Peyer's patch (tissue), 4 donors: ENCODE data around the gene MDM2. TPM values are rescaled to one million over a fixed set of nuclear protein-coding genes. Genes with fewer than 3 reads are reported as not detected.

Experiments
- DNase-seq, 3 donors: peaks; one replicate each; pipeline ENCODE4 v3.0.0-alpha.2; 2017 to 2019
- H3K27ac ChIP-seq, 4 donors: fragments of 200-600 bp; sonication (generic); one replicate each; pipeline ENCODE4 v1.5.1; 2016 to 2019
- H3K27me3 ChIP-seq, 2 donors: fragments of 200-600 bp; sonication (generic); one replicate each; pipeline ENCODE4 v1.5.1; 2019
- H3K36me3 ChIP-seq, 3 donors: fragments of 200-600 bp; sonication (generic); one replicate each; pipeline ENCODE4 v1.5.1; 2016 to 2019
- H3K4me1 ChIP-seq, 4 donors: fragments of 200-600 bp; sonication (generic); one replicate each; pipeline ENCODE4 v1.5.1; 2016 to 2019
- H3K4me3 ChIP-seq, 4 donors: fragments of 200-600 bp; sonication (generic); 1 replicate in 3 of 4; 2 replicates in 1 of 4; pipeline ENCODE4 v1.5.1; 2016 to 2019; ENCODE audit warnings: mild to moderate bottlenecking in 1 of 4
- H3K9me3 ChIP-seq, 4 donors: fragments of 200-600 bp; sonication (generic); one replicate each; pipeline ENCODE4 v1.5.1; 2016 to 2019; ENCODE audit warnings: mild to moderate bottlenecking in 1 of 4
- CTCF ChIP-seq, 6 experiments: fragments of 450-650 bp in 4 of 6; fragments of 200-600 bp in 2 of 6; sonication (generic) in 1 of 6; IDR thresholded peaks; one replicate each; pipeline ENCODE4 v1.5.1; 2017 to 2019; ENCODE audit warnings: antibody characterized with exemption in 6 of 6, mild to moderate bottlenecking in 3 of 6, moderate library complexity in 1 of 6
- POLR2A ChIP-seq, 2 donors: fragments of 450-650 bp; IDR thresholded peaks; one replicate each; pipeline ENCODE4 v1.5.1; 2017; ENCODE audit warnings: antibody characterized with exemption in 2 of 2, mild to moderate bottlenecking in 2 of 2, moderate library complexity in 2 of 2
- total RNA-seq, 4 donors: library from RNA; depleted of rRNA; stranded (reverse); fragments of >200 nt; gene quantifications; one replicate each; pipeline ENCODE4 v1.1.0, GENCODE V29; 2016

Gene MDM2
- total RNA-seq, 4 donors from 2014 or later = 64.7 to 126 (median 95.3) TPM

- Histone ChIP-seq H3K4me3 (no peak overlapping the region), H3K36me3 (no peaks in the 10 kb centered on the region), H3K27ac (no peak overlapping the region), H3K9me3 (no peaks in the 10 kb centered on the region), H3K4me1 (no peaks in the 10 kb centered on the region), H3K27me3 (no peaks in the 10 kb centered on the region)
- no peak for DNase-seq
- no peak for TF ChIP-seq CTCF (IDR thresholded peaks at IDR 0.05)
- no peak for TF ChIP-seq POLR2A (IDR thresholded peaks at IDR 0.05)
Measured at GRCh38 chr12:68891141-68891540, 83.2 kb downstream of the MDM2 start.

- TF ChIP-seq CTCF (IDR thresholded peaks at IDR 0.05) = no peak
- TF ChIP-seq POLR2A (IDR thresholded peaks at IDR 0.05) = no peak
- H3K9me3 ChIP-seq = no peaks in the 10 kb centered on the region
- no peaks in the 10 kb centered on the region for H3K36me3 ChIP-seq
- H3K4me3 ChIP-seq = no peak overlapping the region
- H3K27me3 ChIP-seq = no peaks in the 10 kb centered on the region
- H3K27ac ChIP-seq = no peak overlapping the region
- H3K4me1 ChIP-seq = no peaks in the 10 kb centered on the region
- DNase-seq = no peak
Measured at GRCh38 chr12:68893201-68893600, 85.2 kb downstream of the MDM2 start.

- H3K4me1 ChIP-seq = no peaks in the 10 kb centered on the region
- H3K27ac ChIP-seq = no peak overlapping the region
- H3K27me3 ChIP-seq = no peaks in the 10 kb centered on the region
- TF ChIP-seq CTCF (IDR thresholded peaks at IDR 0.05) = no peak
- TF ChIP-seq POLR2A (IDR thresholded peaks at IDR 0.05) = no peak
- H3K9me3 ChIP-seq = no peaks in the 10 kb centered on the region
- H3K36me3 ChIP-seq = no peaks in the 10 kb centered on the region
- no peak overlapping the region for H3K4me3 ChIP-seq
- no peak for DNase-seq
Measured at GRCh38 chr12:68893741-68894140, 85.8 kb downstream of the MDM2 start.

GRCh38 chr12:68894276-68894855 is 86.4 kb downstream of the MDM2 start:
- TF ChIP-seq CTCF (IDR thresholded peaks at IDR 0.05) (no peak), POLR2A (IDR thresholded peaks at IDR 0.05) (no peak)
- Histone ChIP-seq H3K27me3 (no peaks in the 10 kb centered on the region), H3K27ac (no peak overlapping the region), H3K9me3 (no peaks in the 10 kb centered on the region), H3K36me3 (no peaks in the 10 kb centered on the region), H3K4me1 (peaks cover 0 to 2% (median 0%) of the 10 kb centered on the region in 4 donors), H3K4me3 (no peak overlapping the region)
- no peak for DNase-seq

GRCh38 chr12:68896881-68897540 is 89.0 kb downstream of the MDM2 start:
- Histone ChIP-seq H3K4me1 (peaks cover 0 to 5% (median 0%) of the 10 kb centered on the region in 4 donors), H3K27me3 (no peaks in the 10 kb centered on the region), H3K4me3 (no peak overlapping the region), H3K27ac (no peak overlapping the region), H3K36me3 (no peaks in the 10 kb centered on the region), H3K9me3 (no peaks in the 10 kb centered on the region)
- TF ChIP-seq CTCF (IDR thresholded peaks at IDR 0.05) (no peak), POLR2A (IDR thresholded peaks at IDR 0.05) (no peak)
- no peak for DNase-seq
